ENCODE results near the gene RPS26.

GRCh38 chr12:56031987-56032386 is 9.7 kb upstream of the RPS26 start:
- TF ChIP-seq POLR2AphosphoS5 (IDR thresholded peaks at IDR 0.05) (no peak), CTCF (IDR thresholded peaks at IDR 0.05) (no peak), POLR2A (IDR thresholded peaks at IDR 0.05) (no peak)
